ENCODE measurements around the gene STRN.
"Not testable (repeated sequence)": the region's sequence is repeated elsewhere in the genome, so short reads cannot be mapped to it uniquely, and the experiment has no call there.

Gene STRN

DNA sequence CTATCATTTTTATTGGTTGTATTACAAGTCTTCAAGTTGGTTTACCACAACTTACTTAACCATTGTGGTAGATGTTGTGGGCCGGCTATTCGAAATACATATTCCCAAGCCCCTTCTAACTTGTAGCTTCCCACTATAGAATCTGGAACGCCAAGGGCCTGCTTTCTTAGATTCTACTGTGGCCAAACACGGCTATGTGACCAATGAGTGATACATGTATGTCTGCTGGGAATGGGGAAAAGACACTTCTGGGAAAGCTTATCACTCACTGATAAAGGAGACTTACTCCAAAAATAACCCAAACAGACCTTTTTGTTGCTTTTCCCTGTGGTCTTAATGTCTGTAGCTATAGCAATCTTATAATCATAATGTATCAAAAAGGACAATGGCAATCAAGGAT is 24.5 kb downstream of the STRN start:
- TF ChIP-seq CTCF (IDR thresholded peaks at IDR 0.05; ENCODE audit: low read depth, low read length) = no peak
- no peak overlapping the region for H3K4me3 ChIP-seq (ENCODE audit: low read depth, low read length)

DNA sequence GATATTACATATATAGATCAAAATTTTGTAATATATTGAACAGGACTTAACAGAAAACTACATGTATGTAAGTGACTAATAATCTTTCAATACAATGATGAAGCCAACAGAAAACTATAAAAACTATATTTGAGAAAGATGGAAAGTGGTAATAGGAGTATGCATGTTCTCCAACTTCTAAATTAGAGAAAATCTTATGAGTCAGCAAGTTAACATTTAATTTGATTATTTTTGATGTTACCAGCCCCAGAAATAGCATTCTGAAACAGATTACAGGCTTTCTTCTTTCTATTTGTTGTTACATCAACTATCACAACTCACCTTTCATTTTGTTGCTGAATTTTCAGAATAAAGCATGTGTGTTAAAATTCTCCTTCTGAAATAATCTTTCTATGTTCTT is 29.8 kb downstream of the STRN start:
- not testable (repeated sequence) for H3K4me3 ChIP-seq (ENCODE audit: low read depth, low read length)

DNA sequence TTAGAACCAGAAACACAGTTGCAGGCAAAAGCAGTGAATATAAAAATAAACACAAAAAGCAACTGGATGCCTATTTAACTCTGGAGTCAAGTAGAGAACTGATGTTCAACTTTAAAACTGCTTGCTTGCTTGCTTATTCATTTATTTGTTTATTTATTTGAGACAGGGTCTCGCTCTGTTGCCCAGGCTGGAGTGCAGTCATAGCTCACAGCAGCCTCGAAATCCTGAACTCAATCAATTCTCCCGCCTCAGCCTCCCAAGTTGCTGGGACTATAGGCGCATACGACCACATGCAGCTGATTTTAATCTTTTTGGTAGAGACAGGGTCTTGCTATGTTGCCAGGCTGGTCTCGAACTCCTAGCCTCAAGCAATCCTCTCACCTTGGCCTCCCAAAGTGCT is 34.6 kb downstream of the STRN start:
- H3K4me3 ChIP-seq (ENCODE audit: low read depth, low read length) = not testable (repeated sequence)

DNA sequence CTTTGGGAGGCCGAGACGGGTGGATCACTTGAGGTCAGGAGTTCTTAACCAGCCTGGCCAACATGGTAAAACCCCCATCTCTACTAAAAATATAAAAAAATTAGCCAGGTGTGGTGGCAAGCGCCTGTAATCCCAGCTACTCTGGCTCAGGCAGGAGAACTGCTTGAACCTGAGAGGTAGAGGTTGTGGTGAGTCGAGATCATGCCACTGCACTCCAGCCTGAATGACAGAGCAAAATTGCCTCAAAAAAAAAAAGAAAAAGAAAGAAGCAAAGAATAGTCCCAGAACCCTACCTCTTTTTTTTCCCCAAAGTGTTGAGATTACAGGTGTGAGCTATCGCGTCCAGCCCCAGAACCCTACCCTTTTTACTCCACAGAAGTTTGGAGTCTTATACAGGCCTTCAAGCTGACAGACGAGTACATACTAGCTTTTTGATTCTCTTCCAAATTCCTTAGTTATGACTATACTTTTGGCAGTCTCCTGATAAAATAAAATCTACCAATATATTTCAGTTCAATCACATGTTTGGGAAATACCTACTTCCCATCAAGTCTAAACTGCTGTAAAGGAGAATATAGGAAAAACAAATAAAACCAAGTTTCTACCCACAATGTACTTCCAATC is 35.4 kb downstream of the STRN start:
- not testable (repeated sequence) for H3K4me3 ChIP-seq (ENCODE audit: low read depth, low read length)

DNA sequence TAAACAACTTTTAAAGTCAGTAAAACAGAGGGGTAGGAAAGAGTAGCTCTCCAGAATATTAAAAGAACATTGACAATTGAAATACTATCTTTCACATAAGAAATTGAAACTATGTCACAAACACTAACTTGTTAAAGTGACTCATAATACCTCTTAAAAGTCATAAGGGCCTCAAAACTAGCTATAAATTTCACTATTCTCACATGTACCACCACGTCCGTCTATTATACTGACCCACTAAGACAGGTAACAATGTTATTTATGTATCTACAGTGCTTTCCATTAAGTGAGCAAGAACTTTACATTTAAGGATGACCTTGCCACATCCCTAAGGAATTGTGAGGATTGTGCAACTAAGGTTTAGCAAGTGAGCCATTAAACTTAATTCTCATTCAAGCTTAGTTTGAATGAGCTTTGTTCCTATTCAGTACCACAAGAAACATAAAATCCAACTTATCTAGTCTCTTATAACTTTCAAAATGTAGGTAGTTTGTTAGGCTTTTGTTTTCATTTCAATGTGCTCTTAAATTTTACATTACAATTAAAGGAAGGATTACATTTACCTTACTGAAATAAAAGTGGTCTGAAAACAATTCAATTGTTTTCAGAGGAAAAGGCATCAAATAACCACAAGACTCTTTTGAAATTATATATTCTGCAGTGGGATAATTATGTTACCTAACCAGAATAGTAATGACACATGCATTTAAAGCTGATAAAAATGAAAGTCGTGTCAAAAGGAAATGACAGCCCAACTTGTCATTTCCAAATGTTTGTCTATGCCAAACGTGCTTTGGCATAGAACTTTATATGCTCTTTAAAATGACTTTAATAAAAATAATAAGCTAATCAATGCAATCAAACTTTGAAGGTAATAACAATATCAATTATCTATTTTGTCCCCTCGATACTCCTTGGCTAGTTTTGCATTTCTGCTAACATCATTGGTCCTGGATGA is 39.9 kb downstream of the STRN start:
- not testable (repeated sequence) for H3K4me3 ChIP-seq (ENCODE audit: low read depth, low read length)

- not testable (repeated sequence) for H3K4me3 ChIP-seq (ENCODE audit: low read depth, low read length)
Measured at GRCh38 chr2:36922629-36923028, 43.7 kb downstream of the STRN start.

GRCh38 chr2:36921984-36922383 is 44.4 kb downstream of the STRN start:
- TF ChIP-seq CTCF (IDR thresholded peaks at IDR 0.05; ENCODE audit: low read depth, low read length) = no peak
- no peak overlapping the region for H3K4me3 ChIP-seq (ENCODE audit: low read depth, low read length)

- TF ChIP-seq CTCF (IDR thresholded peaks at IDR 0.05; ENCODE audit: low read depth, low read length) = no peak
- H3K4me3 ChIP-seq (ENCODE audit: low read depth, low read length) = no peak overlapping the region
Measured at GRCh38 chr2:36919041-36919837, 47.1 kb downstream of the STRN start.

DNA sequence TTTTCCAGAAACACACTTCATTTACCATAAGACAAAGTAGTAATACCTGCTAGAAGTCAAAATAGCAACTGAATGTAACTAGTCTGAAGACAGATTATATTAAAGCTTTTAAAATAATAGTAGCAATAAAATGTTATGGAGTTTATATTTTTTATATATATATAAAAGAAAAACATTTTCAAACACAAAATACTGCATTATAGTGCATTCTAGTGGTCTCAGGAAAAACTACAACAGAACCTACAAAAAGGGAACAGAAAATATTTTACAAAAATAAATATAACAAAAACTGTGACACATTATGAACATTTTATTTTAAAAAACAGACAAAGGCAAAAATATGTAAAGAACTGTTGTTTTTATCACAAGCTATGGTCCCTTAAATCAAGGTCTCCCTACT is 48.0 kb downstream of the STRN start:
- no peak overlapping the region for H3K4me3 ChIP-seq (ENCODE audit: low read depth, low read length)
- TF ChIP-seq CTCF (IDR thresholded peaks at IDR 0.05; ENCODE audit: low read depth, low read length) = peak; percentile 10; the same call in 1 of the 2 replicates
